WTC11 (cell line): ENCODE data around the gene ROPN1. TPM values are rescaled to one million over a fixed set of nuclear protein-coding genes. Genes with fewer than 3 reads are reported as not detected.
A peak's percentile ranks its signal among the peaks of the same experiment; 100 is the strongest.

Experiments used
- ATAC-seq: fragments of 200-7000 bp; cut with Tn5 transposase; 2 replicates; pipeline ENCODE4 v1.10.0; 2021; ENCODE audit warnings: mild to moderate bottlenecking, moderate library complexity
- CTCF ChIA-PET: fragments of 300-600 bp; sonication (Branson Sonifier 250); formaldehyde crosslinking; loops from one replicate; lab custom pipeline; 2021; ENCODE audit warnings: antibody characterized with exemption; lab: Charles Lee
- POLR2A ChIA-PET: fragments of 350-600 bp; sonication (Branson Sonifier 250); formaldehyde crosslinking; loops from one replicate; lab custom pipeline; 2021; ENCODE audit warnings: antibody characterized with exemption; lab: Charles Lee
- DNase-seq: peaks from one replicate; pipeline ENCODE4 v3.0.0; 2021; ENCODE audit warnings: low spot score
- H3K27ac Mint-ChIP-seq: 2 replicates; pipeline ENCODE4 v1.8.0; 2021; ENCODE audit warnings: mixed read lengths
- H3K27me3 Mint-ChIP-seq: 2 replicates; pipeline ENCODE4 v1.8.0; 2021; ENCODE audit warnings: low read depth, mild to moderate bottlenecking, moderate library complexity, mixed read lengths
- H3K36me3 Mint-ChIP-seq: 2 replicates; pipeline ENCODE4 v1.8.0; 2021; ENCODE audit warnings: mixed read lengths
- H3K4me1 Mint-ChIP-seq: 2 replicates; pipeline ENCODE4 v1.8.0; 2022; ENCODE audit warnings: mixed read lengths
- H3K4me3 Mint-ChIP-seq: 2 replicates; pipeline ENCODE4 v1.8.0; 2021; ENCODE audit warnings: mild to moderate bottlenecking, moderate library complexity, mixed read lengths
- H3K9me3 Mint-ChIP-seq: 2 replicates; pipeline ENCODE4 v1.8.0; 2021; ENCODE audit warnings: mixed read lengths
- AFF4 ChIP-seq: sonication (generic); formaldehyde crosslinking; IDR thresholded peaks from 2 replicates; pipeline ENCODE4 v1.8.1; 2023; ENCODE audit warnings: mild to moderate bottlenecking, missing genetic modification reagents, borderline replicate concordance
- AR ChIP-seq: fragments of 250-450 bp; sonication (Bioruptor Pico); IDR thresholded peaks from 2 replicates; pipeline ENCODE4 v1.9.0; 2021; ENCODE audit warnings: mild to moderate bottlenecking
- ELF4 ChIP-seq: sonication (generic); formaldehyde crosslinking; IDR thresholded peaks from 2 replicates; pipeline ENCODE4 v1.8.1; 2022; ENCODE audit warnings: low read depth, mild to moderate bottlenecking, moderate library complexity, missing genetic modification reagents
- ESRRA ChIP-seq: sonication (generic); formaldehyde crosslinking; IDR thresholded peaks from 2 replicates; pipeline ENCODE4 v1.8.1; 2022; ENCODE audit warnings: mild to moderate bottlenecking, missing genetic modification reagents, borderline replicate concordance
- FOXK1 ChIP-seq: sonication (generic); formaldehyde crosslinking; IDR thresholded peaks from 2 replicates; pipeline ENCODE4 v1.8.0; 2022; ENCODE audit warnings: mild to moderate bottlenecking, moderate library complexity, missing genetic modification reagents
- NFATC4 ChIP-seq: fragments of 250-450 bp; sonication (Bioruptor Pico); IDR thresholded peaks from 2 replicates; pipeline ENCODE4 v1.9.0; 2021; ENCODE audit warnings: mild to moderate bottlenecking
- PRDM15 ChIP-seq: sonication (generic); formaldehyde crosslinking; IDR thresholded peaks from 2 replicates; pipeline ENCODE4 v1.8.0; 2022; ENCODE audit warnings: missing genetic modification reagents
- SMAD4 ChIP-seq: sonication (generic); formaldehyde crosslinking; IDR thresholded peaks from 2 replicates; pipeline ENCODE4 v1.8.0; 2022; ENCODE audit warnings: mild to moderate bottlenecking, missing genetic modification reagents
- SP1 ChIP-seq: sonication (generic); formaldehyde crosslinking; conservative IDR thresholded peaks from 2 replicates; pipeline ENCODE4 v1.8.1; 2022; ENCODE audit warnings: missing genetic modification reagents
- ZBTB21 ChIP-seq: sonication (generic); formaldehyde crosslinking; IDR thresholded peaks from 2 replicates; pipeline ENCODE4 v1.8.1; 2023; ENCODE audit warnings: mild to moderate bottlenecking, missing genetic modification reagents, borderline replicate concordance
- ZMAT4 ChIP-seq: fragments of 250-450 bp; sonication (Bioruptor Pico); IDR thresholded peaks from 2 replicates; pipeline ENCODE4 v1.9.0; 2021; ENCODE audit warnings: mild to moderate bottlenecking
- ZSCAN18 ChIP-seq: fragments of 250-450 bp; sonication (Bioruptor Pico); IDR thresholded peaks from 2 replicates; pipeline ENCODE4 v2.1.2; 2022; ENCODE audit warnings: mild to moderate bottlenecking, moderate library complexity
- total RNA-seq: library from RNA; stranded (reverse); gene quantifications from 3 replicates; pipeline ENCODE4 v1.2.3, GENCODE V29; 2021

ROPN1 gene
- total RNA-seq, 1 experiment from 2014 or later, result not detected

GRCh38 chr3:123960781-123961507, 31.0 kb downstream of the ROPN1 start, which contains the start of gene CCDC14 (continued):
- peak; percentile 41; the same call in 1 of the 2 replicates for TF ChIP-seq AFF4 (CRISPR knock-in tag)
- peak; percentile 54; the same call in 1 of the 2 replicates for TF ChIP-seq FOXK1 (CRISPR knock-in tag)
- 0 out of 2 replicates have a peak, but pooled peaks have one; percentile 62 for TF ChIP-seq ZBTB21 (CRISPR knock-in tag)
- no peak for TF ChIP-seq ESRRA
- no peak for TF ChIP-seq SMAD4 (CRISPR knock-in tag)
- no peak for TF ChIP-seq ELF4 (CRISPR knock-in tag)
- TF ChIP-seq AR (CRISPR knock-in tag), result no peak
- no peak for TF ChIP-seq NFATC4
- peak; percentile 80 for TF ChIP-seq SP1 (CRISPR knock-in tag)
- peak; percentile 91 for TF ChIP-seq PRDM15 (CRISPR knock-in tag)

- Mint-ChIP-seq H3K4me1 (peaks cover 5% of the 10 kb centered on the region), H3K4me3 (no peak overlapping the region), H3K9me3 (no peaks in the 10 kb centered on the region), H3K27me3 (no peaks in the 10 kb centered on the region), H3K36me3 (peaks cover 40% of the 10 kb centered on the region), H3K27ac (no peak overlapping the region)
- no peak for ATAC-seq
- CTCF ChIA-PET, result no interaction called here
- TF ChIP-seq ZSCAN18 (CRISPR knock-in tag) (no peak), ZMAT4 (CRISPR knock-in tag) (no peak), ZBTB21 (CRISPR knock-in tag) (no peak)
- POLR2A ChIA-PET, result no interaction called here
- no peak for DNase-seq
Measured at GRCh38 chr3:123953735-123954134, 38.2 kb downstream of the ROPN1 start.
